Measurements from ENCODE around the gene RNF157. TPM values are rescaled to one million over a fixed set of nuclear protein-coding genes. Genes with fewer than 3 reads are reported as not detected.
"Not testable (repeated sequence)": the region's sequence is repeated elsewhere in the genome, so short reads cannot be mapped to it uniquely, and the experiment has no call there.

The RNF157 gene
- total RNA-seq, 2 experiments from 2014 or later = 16.0 to 21.1 TPM

GRCh38 chr17:76246080-76247066 is 6.1 kb upstream of the RNF157 start:
- CTCF ChIA-PET = interaction anchor here (0.9 to 3.8 kb wide), 11 partner anchors 8 to 125 kb away, joined by 3 to 17 read pairs (median 8); partner anchors contain the start of gene UBALD2
- POLR2A ChIA-PET = interaction anchor here (0.6 to 4.4 kb wide), 10 partner anchors 10 to 249 kb away, joined by 3 to 49 read pairs (median 5); partner anchors contain the start of gene UBALD2

DNA sequence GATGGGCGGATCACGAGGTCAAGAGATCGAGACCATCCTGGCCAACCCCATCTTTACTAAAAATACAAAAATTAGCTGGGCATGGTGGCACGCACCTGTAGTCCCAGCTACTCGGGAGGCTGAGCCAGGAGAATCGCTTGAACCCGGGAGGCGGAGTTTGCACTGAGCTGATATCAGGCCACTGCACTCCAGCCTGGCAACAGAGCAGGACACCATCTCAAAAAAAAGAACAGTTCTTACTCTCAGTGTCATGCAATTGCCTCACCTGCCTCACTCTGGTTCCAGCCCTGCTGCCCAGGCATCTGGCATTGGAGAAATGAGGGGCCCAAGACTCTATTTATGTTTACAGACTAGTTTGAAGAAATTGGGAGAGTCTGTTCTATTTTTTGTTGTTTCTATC is 4.4 kb upstream of the RNF157 start:
- CTCF ChIA-PET = interaction anchor here (1.4 to 3.8 kb wide), 5 partner anchors 10 to 123 kb away, joined by 4 to 14 read pairs (median 10); no protein-coding TSS in a partner anchor
- POLR2A ChIA-PET = interaction anchor here (0.7 to 4.4 kb wide), 3 partner anchors 11 to 26 kb away, joined by 4 to 49 read pairs (median 34); no protein-coding TSS in a partner anchor

DNA sequence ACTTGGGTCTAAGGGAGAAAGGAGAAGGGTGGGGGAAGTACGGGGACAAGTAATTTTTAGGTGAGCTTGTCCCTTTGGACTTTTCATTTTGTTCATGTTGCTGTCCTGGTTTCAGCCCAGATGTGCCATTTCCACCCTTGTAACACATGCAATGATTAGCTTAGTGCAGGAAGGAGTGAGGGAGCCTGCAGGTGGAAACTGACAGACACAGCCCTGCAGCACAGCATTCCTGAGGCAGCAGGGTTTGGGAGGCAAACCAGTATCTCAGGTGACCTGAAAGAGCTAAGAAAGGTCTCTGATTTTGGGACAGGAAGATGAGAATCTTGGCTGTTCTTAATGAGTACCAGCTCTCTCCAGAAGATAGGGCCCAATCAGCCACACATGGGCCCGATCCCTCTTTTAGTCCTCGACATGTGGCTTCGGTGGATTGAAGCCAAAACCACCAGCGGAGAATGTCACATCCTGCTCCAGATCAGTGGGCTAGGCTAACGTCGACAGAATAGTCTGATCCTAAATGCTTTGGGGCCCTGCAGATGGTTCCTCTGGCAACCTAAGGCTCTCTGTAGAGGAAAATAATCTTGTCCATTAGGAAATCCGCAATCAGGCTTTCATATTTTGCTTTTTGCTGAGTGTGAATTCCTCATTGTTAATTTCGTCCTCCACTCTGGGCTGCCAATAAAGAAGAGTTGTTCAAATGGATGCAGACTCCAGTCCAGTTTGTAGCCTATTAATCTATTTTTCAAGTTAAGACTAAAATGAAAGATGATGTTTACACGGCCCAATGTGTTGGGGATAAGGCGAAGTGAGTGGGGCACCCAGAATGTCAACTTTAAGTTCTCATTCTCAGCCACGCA is 3.8 kb upstream of the RNF157 start:
- POLR2A ChIA-PET = interaction anchor here (2.7 kb wide), 1 partner anchor 12 kb away, joined by 34 read pairs; no protein-coding TSS in a partner anchor
- CTCF ChIA-PET = interaction anchor here (1.0 to 2.6 kb wide), 5 partner anchors 11 to 65 kb away, joined by 3 to 10 read pairs (median 4); no protein-coding TSS in a partner anchor

GRCh38 chr17:76241691-76242255 is 1.5 kb upstream of the RNF157 start:
- POLR2A ChIA-PET = interaction anchor here (1.1 to 1.8 kb wide), 5 partner anchors 15 to 50 kb away, joined by 3 to 8 read pairs (median 7); no protein-coding TSS in a partner anchor
- CTCF ChIA-PET = interaction anchor here (0.8 to 1.5 kb wide), 2 partner anchors 30 to 38 kb away, joined by 4 read pairs; no protein-coding TSS in a partner anchor

DNA sequence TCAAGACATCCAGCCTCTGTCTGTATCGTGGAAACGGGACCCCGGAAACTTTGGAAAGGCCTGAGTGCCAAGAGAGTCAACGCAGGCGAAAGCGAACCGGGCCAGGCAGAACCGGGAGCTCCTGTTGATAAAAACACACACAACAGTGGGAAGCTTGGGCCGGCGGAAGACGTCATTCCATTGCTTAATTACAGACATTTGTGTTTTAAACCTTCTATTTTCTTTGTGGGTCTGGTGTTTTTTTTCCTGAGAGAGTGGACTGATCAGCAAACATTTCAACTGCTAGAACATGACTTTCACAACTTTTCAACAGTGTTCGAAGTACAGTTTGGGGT is 878 bp upstream of the RNF157 start:
- POLR2A ChIA-PET = interaction anchor here (1.0 to 1.8 kb wide), 6 partner anchors 15 to 50 kb away, joined by 3 to 8 read pairs (median 6); no protein-coding TSS in a partner anchor
- CTCF ChIA-PET = interaction anchor here (1.5 kb wide), 1 partner anchor 38 kb away, joined by 4 read pairs; no protein-coding TSS in a partner anchor

DNA sequence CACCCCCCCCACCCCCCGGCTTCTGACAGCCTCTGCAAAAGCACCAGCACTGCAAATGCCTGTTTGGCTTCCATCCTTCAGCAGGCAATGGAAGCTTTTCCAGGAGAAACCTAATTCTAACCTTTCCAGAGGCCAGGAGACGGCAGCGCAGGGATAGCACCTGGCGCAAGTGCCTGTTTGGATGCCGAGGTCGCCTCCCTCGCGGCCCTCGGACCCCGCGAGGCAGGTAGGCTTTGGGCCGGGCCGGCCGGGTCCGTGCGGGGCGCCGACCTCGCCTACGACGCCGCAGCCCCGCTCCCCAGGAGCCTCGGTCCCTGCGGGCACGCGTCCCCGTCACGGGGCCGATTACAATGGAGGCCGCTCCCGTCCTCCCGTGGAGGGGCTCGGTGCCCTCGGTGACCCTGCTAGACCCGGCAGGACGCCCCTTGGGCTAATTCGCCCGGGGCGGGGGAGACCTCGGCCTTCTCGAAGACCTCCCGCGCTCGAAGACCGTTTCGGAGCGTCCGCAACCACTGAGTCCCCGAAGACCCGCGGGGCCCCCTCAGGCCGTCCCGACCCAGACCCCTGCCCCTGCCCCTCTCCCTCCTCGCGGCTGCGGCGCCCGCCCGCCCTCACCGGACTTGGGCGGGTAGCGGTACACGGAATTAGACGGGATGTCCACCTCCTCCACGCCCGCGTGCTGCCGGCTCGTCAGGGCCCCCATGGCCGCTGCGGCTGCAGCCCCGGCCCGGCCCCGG is 587 bp downstream of the RNF157 start:
- ChIA-PET POLR2A (interaction anchor here (0.6 to 1.8 kb wide), 3 partner anchors 17 to 41 kb away, joined by 3 to 8 read pairs (median 8); no protein-coding TSS in a partner anchor), CTCF (interaction anchor here (0.6 to 1.9 kb wide), 2 partner anchors 9 to 39 kb away, joined by 5 to 10 read pairs; no protein-coding TSS in a partner anchor)

DNA sequence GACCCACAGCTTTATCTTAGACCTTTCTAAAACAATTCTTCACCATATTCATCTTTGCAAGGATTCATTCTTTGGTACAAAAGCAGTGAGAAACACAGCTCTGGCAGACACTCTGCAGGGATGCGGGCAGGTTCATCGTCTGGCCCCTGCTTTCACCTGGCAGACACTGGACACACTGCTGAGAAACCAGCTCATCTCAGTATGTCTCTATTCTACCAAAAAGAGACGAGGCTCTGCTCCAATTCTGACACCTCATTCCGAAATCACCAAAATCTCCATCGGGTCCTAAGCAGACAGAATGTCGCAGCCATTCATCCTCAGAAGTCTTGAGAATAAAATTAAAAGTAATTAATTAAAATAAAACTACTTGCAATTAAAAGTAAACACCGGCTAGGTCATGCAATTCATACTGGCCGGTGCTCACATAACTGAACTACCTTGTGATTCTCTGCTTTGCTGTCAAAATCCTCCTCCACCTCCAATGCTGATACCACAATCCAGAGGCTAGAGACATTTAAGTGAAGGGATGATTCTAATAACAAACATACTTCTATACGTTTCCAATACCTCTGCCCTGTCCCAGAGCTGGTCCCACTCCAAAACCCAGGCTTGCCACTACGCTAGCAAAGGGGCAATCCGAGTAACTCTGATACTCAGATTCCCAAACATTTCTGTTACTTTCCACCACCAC is 1.3 kb downstream of the RNF157 start:
- ChIA-PET CTCF (interaction anchor here (0.6 to 1.9 kb wide), 8 partner anchors 9 to 52 kb away, joined by 3 to 10 read pairs (median 4); no protein-coding TSS in a partner anchor), POLR2A (interaction anchor here (0.6 to 1.4 kb wide), 9 partner anchors 17 to 47 kb away, joined by 3 to 11 read pairs (median 4); no protein-coding TSS in a partner anchor)

DNA sequence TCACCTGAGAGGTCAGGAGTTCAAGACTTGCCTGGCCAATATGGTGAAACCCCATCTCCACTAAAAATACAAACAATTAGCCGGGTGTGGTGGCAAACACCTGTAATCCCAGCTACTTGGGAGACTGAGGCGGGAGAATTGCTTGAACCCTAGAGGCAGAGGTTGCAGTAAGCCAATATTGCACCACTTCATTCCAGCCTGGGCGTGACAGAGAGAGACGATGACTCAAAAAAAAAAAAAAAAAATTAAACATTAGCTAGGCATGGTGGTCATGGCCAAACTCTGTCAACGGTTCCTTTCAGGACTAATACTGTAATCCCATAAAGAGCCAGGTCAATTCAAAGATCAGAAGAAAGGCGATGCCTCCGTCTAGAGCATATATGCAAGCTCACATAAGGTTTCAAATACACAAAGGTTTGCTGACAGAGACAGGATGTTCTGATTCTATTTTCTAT is 2.4 kb downstream of the RNF157 start:
- POLR2A ChIA-PET = interaction anchor here (0.6 to 1.4 kb wide), 8 partner anchors 25 to 46 kb away, joined by 3 to 11 read pairs (median 4); no protein-coding TSS in a partner anchor
- CTCF ChIA-PET = interaction anchor here (0.7 to 1.9 kb wide), 10 partner anchors 15 to 56 kb away, joined by 3 to 10 read pairs (median 4); no protein-coding TSS in a partner anchor

GRCh38 chr17:76236603-76237002 is 3.7 kb downstream of the RNF157 start:
- ChIA-PET CTCF (interaction anchor here (1.1 kb wide), 1 partner anchor 43 kb away, joined by 5 read pairs; no protein-coding TSS in a partner anchor), POLR2A (no interaction called here)

GRCh38 chr17:76235883-76236282 is 4.4 kb downstream of the RNF157 start:
- CTCF ChIA-PET = no interaction called here
- POLR2A ChIA-PET = interaction anchor here (0.6 kb wide), 1 partner anchor 109 kb away, joined by 3 read pairs; no protein-coding TSS in a partner anchor

GRCh38 chr17:76234354-76234679 is 6.0 kb downstream of the RNF157 start:
- ChIA-PET POLR2A (interaction anchor here (1.0 kb wide), 1 partner anchor 22 kb away, joined by 3 read pairs; no protein-coding TSS in a partner anchor), CTCF (interaction anchor here (1.0 kb wide), 1 partner anchor 46 kb away, joined by 3 read pairs; no protein-coding TSS in a partner anchor)

DNA sequence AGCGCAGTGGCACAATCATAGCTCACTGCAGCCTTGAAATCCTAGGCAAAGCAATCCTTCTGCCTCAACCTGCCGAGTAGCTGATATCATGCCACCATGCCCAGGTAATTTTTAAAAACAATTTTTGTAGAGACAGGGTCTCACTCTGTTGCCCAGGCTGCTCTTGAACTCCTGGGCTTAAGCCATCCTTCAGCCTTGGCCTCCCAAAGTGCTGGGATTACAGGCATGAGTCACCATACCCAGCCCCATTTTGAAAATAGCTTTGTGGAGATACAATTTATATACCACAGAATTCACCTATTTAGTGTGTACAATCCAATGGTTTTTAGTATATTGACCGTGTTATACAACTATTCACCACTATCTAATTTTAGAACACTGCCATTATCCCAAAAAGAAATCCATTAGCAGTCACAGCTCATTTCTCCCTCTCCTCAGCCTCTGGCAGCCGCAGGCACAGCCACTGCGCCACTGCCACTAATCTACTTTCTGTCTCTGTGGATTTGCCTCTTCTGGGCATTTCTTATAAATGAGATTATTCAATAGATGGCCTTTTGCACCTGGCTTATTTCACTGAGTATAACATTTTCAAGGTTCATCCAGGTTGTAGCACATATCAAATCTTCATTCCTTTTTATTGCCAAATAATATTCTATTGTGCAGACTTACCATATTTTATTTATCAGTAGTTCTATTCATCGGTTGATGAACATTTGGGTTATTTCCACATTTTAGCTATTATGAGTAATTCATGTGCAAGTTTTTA is 6.5 kb downstream of the RNF157 start:
- CTCF ChIA-PET = interaction anchor here (1.0 kb wide), 1 partner anchor 46 kb away, joined by 3 read pairs; no protein-coding TSS in a partner anchor
- POLR2A ChIA-PET = interaction anchor here (1.0 kb wide), 3 partner anchors 23 to 38 kb away, joined by 3 read pairs; partner anchors contain the start of gene UBALD2

- POLR2A ChIA-PET = no interaction called here
- CTCF ChIA-PET = no interaction called here
Observed at GRCh38 chr17:76232342-76232741, 8.0 kb downstream of the RNF157 start.

GRCh38 chr17:76226749-76227148 is 13.5 kb downstream of the RNF157 start:
- POLR2A ChIA-PET = not testable (repeated sequence)
- CTCF ChIA-PET = interaction anchor here (0.7 kb wide), 1 partner anchor 72 kb away, joined by 3 read pairs; no protein-coding TSS in a partner anchor

GRCh38 chr17:76225373-76226086 is 14.8 kb downstream of the RNF157 start:
- CTCF ChIA-PET = not testable (repeated sequence)
- POLR2A ChIA-PET = interaction anchor here (0.6 to 0.7 kb wide), 2 partner anchors 18 to 104 kb away, joined by 3 to 6 read pairs; no protein-coding TSS in a partner anchor

Data from activated CD8-positive, alpha-beta memory T cell treated with anti-CD3 and anti-CD28 coated beads for 36 hours (primary cell).